ENCODE results near the gene GAL. TPM values are rescaled to one million over a fixed set of nuclear protein-coding genes. Genes with fewer than 3 reads are reported as not detected.
A peak's percentile ranks its signal among the peaks of the same experiment; 100 is the strongest.

The GAL gene
- total RNA-seq, 1 experiment from 2014 or later: 72.6 TPM

- H3K27me3 ChIP-seq (replicated peaks; ENCODE audit: control insufficient read depth, insufficient read depth, low read length): no peaks in the 10 kb centered on the region
- H3K36me3 ChIP-seq (ENCODE audit: control insufficient read depth, insufficient read depth, low read length): no peaks in the 10 kb centered on the region
- no TSS peak for BruUV-seq (replicated peaks)
- no peaks in the 10 kb centered on the region for H3K36me3 Mint-ChIP-seq (ENCODE audit: insufficient read depth, unreplicated experiment)
- no peak overlapping the region for H3K27ac Mint-ChIP-seq (ENCODE audit: unreplicated experiment)
- no peak overlapping the region for H3K4me3 ChIP-seq (ENCODE audit: low read depth, low read length)
- H3K4me1 Mint-ChIP-seq (ENCODE audit: low read depth, unreplicated experiment): no peaks in the 10 kb centered on the region
- CTCF ChIA-PET: no interaction called here
- intact Hi-C loops (cut with micrococcal nuclease; ENCODE audit: unreplicated experiment): no loop called here
- no peak for TF ChIP-seq CTCF (IDR thresholded peaks at IDR 0.05; ENCODE audit: insufficient read depth in 1 of 2, low read depth in 1 of 2, low read length in 1 of 2, severe bottlenecking in 1 of 2, unreplicated experiment in 1 of 2)
- peaks cover 4% of the 10 kb centered on the region; the same call in 1 of the 2 replicates for H3K9me3 ChIP-seq
- DNase-seq: peak in 1 of 2 experiments; percentile 38
- H3K4me1 ChIP-seq: no peaks in the 10 kb centered on the region
- peaks cover 7% of the 10 kb centered on the region for H3K9me3 Mint-ChIP-seq (ENCODE audit: unreplicated experiment)
- POLR2A ChIA-PET: no interaction called here
- peaks cover 21% of the 10 kb centered on the region for H3K27me3 Mint-ChIP-seq (ENCODE audit: insufficient read depth, unreplicated experiment)
- no peak overlapping the region for H3K4me3 Mint-ChIP-seq (ENCODE audit: unreplicated experiment)
Observed at GRCh38 chr11:68667511-68668500, 16.5 kb upstream of the GAL start.

- intact Hi-C loops (cut with micrococcal nuclease; ENCODE audit: unreplicated experiment): no loop called here
- BruUV-seq (replicated peaks): no TSS peak
- Mint-ChIP-seq H3K4me3 (ENCODE audit: unreplicated experiment) (no peak overlapping the region), H3K9me3 (ENCODE audit: unreplicated experiment) (peaks cover 7% of the 10 kb centered on the region), H3K4me1 (ENCODE audit: low read depth, unreplicated experiment) (no peaks in the 10 kb centered on the region), H3K27me3 (ENCODE audit: insufficient read depth, unreplicated experiment) (peaks cover 17% of the 10 kb centered on the region), H3K27ac (ENCODE audit: unreplicated experiment) (no peak overlapping the region), H3K36me3 (ENCODE audit: insufficient read depth, unreplicated experiment) (no peaks in the 10 kb centered on the region)
- H3K36me3 ChIP-seq (ENCODE audit: control insufficient read depth, insufficient read depth, low read length): no peaks in the 10 kb centered on the region
- 0 out of 2 replicates have a peak, but pooled peaks cover 5% of the 10 kb centered on the region for H3K9me3 ChIP-seq
- no peaks in the 10 kb centered on the region for H3K27me3 ChIP-seq (replicated peaks; ENCODE audit: control insufficient read depth, insufficient read depth, low read length)
- no peak overlapping the region for H3K4me3 ChIP-seq (ENCODE audit: low read depth, low read length)
- POLR2A ChIA-PET: interaction anchor here (0.6 kb wide), 1 partner anchor 26 kb away, joined by 3 read pairs; no protein-coding TSS in a partner anchor
- TF ChIP-seq CTCF (IDR thresholded peaks at IDR 0.05; ENCODE audit: insufficient read depth in 1 of 2, low read depth in 1 of 2, low read length in 1 of 2, severe bottlenecking in 1 of 2, unreplicated experiment in 1 of 2): no peak
- H3K4me1 ChIP-seq: no peaks in the 10 kb centered on the region
- DNase-seq: no peak
- CTCF ChIA-PET: interaction anchor here (0.6 kb wide), 1 partner anchor 1000 kb away, joined by 3 read pairs; no protein-coding TSS in a partner anchor
Observed at GRCh38 chr11:68669301-68670090, 14.8 kb upstream of the GAL start.
